DMS53 (cell line): ENCODE measurements around the gene ENTPD3.
"Not testable (repeated sequence)": the region's sequence is repeated elsewhere in the genome, so short reads cannot be mapped to it uniquely, and the experiment has no call there.

Experiments used
- DNase-seq: peaks from one replicate; lab custom pipeline; 2025; lab: John Stamatoyannopoulos, UW

The ENTPD3 gene

GRCh38 chr3:40407007-40407406, 20.0 kb downstream of the ENTPD3 start:
- DNase-seq: no peak

GRCh38 chr3:40407611-40408010, 20.6 kb downstream of the ENTPD3 start:
- no peak for DNase-seq

GRCh38 chr3:40414270-40414669, 27.3 kb downstream of the ENTPD3 start:
- DNase-seq: no peak

GRCh38 chr3:40417845-40418543, 31.0 kb downstream of the ENTPD3 start:
- peak; percentile 7 for DNase-seq

GRCh38 chr3:40422861-40423260, 35.9 kb downstream of the ENTPD3 start:
- DNase-seq: no peak

GRCh38 chr3:40427045-40427669, 40.2 kb downstream of the ENTPD3 start:
- DNase-seq: no peak

GRCh38 chr3:40432793-40433192, 45.8 kb downstream of the ENTPD3 start:
- DNase-seq: peak; percentile 3

GRCh38 chr3:40437889-40438288, 50.9 kb downstream of the ENTPD3 start:
- DNase-seq: no peak

GRCh38 chr3:40445062-40445461, 58.1 kb downstream of the ENTPD3 start:
- DNase-seq: no peak

- no peak for DNase-seq
Observed at GRCh38 chr3:40445880-40446279, 58.9 kb downstream of the ENTPD3 start.

GRCh38 chr3:40450438-40450837, 63.5 kb downstream of the ENTPD3 start:
- no peak for DNase-seq

GRCh38 chr3:40451551-40451950, 64.6 kb downstream of the ENTPD3 start:
- DNase-seq: no peak

- no peak for DNase-seq
Observed at GRCh38 chr3:40452057-40452456, 65.1 kb downstream of the ENTPD3 start.

GRCh38 chr3:40452562-40452875, 65.5 kb downstream of the ENTPD3 start:
- DNase-seq: peak; percentile 25

GRCh38 chr3:40452876-40453730, 66.1 kb downstream of the ENTPD3 start:
- peak; percentile 96 for DNase-seq

GRCh38 chr3:40453933-40454332, 66.9 kb downstream of the ENTPD3 start:
- DNase-seq: no peak

GRCh38 chr3:40455328-40455727, 68.3 kb downstream of the ENTPD3 start:
- no peak for DNase-seq

GRCh38 chr3:40456279-40456939, 69.4 kb downstream of the ENTPD3 start:
- peak; percentile 31 for DNase-seq

- peak; percentile 92 for DNase-seq
Observed at GRCh38 chr3:40456940-40457823, 70.2 kb downstream of the ENTPD3 start, which contains the start of gene RPL14. Gene RPL14 (plus strand): TSS chr3:40457339. CDS start chr3:40457472, 133 bp downstream.

GRCh38 chr3:40458473-40458872, 71.5 kb downstream of the ENTPD3 start:
- DNase-seq: no peak

GRCh38 chr3:40460481-40460880, 73.5 kb downstream of the ENTPD3 start:
- DNase-seq: not testable (repeated sequence)
